Measurements from ENCODE around the gene SYCP2L.
"Not testable (repeated sequence)": the region's sequence is repeated elsewhere in the genome, so short reads cannot be mapped to it uniquely, and the experiment has no call there.

SYCP2L gene

DNA sequence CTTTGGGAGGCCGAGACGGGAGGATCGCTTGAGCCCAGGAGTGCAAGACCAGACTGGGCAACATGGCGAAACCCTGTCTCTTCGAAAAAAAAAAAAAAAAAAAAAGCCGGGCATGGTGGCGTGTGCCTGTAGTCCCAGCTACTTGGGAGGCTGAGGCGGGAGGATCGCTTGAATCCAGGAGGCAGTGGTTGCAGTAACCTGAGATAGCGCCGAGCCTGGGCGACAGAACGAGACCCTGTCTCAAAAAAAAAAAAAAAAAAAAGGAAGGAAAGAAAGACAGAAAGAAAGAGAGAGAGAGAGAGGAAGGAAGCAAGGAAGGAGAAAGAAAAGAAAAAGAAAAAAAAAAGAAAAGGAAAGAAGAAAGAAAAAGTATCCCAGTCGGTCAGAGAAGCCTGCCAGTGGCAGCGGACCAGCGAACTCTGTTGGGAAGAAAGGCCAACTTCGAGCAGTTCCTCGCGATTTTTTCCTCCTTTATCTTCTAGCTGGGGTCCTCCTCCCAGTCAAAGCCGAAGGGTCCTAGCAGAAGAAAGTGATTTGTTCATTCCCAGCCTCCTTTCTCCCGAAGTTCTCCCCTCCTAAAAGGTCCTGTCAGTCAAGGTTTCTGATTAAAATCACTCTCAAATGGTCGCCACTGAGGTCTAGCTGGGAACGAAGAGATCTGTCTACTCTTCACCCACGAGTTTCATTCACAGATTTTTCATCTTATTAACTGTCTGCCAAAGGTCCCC, 2.4 kb upstream of the SYCP2L start:
- Histone ChIP-seq H3K9ac (no peak overlapping the region), H3K4me1 (ENCODE audit: low read depth, poor library complexity, severe bottlenecking) (peaks cover 6% of the 10 kb centered on the region), H3K27ac (no peak overlapping the region), H2AFZ (ENCODE audit: low read depth) (no peak overlapping the region), H3K27me3 (ENCODE audit: insufficient read depth, low read depth) (no peaks in the 10 kb centered on the region), H3K4me3 (IDR thresholded peaks at IDR 0.05; ENCODE audit: insufficient read depth, low read depth, low read length) (no peak overlapping the region), H3K36me3 (ENCODE audit: insufficient read depth) (no peaks in the 10 kb centered on the region), H4K20me1 (ENCODE audit: insufficient read depth) (no peaks in the 10 kb centered on the region), H3K4me2 (no peak overlapping the region), H3K79me2 (ENCODE audit: insufficient read depth, low read depth) (no peaks in the 10 kb centered on the region)
- TF ChIP-seq, protein P1, sequence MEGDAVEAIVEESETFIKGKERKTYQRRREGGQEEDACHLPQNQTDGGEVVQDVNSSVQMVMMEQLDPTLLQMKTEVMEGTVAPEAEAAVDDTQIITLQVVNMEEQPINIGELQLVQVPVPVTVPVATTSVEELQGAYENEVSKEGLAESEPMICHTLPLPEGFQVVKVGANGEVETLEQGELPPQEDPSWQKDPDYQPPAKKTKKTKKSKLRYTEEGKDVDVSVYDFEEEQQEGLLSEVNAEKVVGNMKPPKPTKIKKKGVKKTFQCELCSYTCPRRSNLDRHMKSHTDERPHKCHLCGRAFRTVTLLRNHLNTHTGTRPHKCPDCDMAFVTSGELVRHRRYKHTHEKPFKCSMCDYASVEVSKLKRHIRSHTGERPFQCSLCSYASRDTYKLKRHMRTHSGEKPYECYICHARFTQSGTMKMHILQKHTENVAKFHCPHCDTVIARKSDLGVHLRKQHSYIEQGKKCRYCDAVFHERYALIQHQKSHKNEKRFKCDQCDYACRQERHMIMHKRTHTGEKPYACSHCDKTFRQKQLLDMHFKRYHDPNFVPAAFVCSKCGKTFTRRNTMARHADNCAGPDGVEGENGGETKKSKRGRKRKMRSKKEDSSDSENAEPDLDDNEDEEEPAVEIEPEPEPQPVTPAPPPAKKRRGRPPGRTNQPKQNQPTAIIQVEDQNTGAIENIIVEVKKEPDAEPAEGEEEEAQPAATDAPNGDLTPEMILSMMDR (conservative IDR thresholded peaks at IDR 0.05; ENCODE audit: low read depth, low read length): no peak

DNA sequence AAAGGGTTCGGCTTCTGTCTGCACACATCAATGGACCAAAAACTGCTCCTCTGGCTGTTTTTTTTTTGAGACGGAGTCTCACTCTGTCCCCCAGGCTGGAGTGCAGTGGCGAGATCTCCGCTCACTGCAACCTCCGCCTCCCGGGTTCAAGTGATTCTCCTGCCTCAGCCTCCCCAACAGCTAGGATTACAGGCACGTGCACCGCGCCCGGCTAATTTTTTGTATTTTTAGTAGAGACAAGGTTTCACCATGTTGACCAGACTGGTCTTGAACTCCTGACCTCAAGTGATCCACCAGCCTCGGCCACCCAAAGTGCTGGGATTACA, 524 bp upstream of the SYCP2L start:
- Histone ChIP-seq H3K9ac (peak overlapping the region; percentile 5; the same call in 1 of the 2 replicates), H3K4me1 (ENCODE audit: low read depth, poor library complexity, severe bottlenecking) (peaks cover 12% of the 10 kb centered on the region), H3K4me2 (peak overlapping the region; percentile 39), H2AFZ (ENCODE audit: low read depth) (peak overlapping the region; percentile 69)
- H3K27me3 ChIP-seq (ENCODE audit: insufficient read depth, low read depth); H3K79me2 ChIP-seq (ENCODE audit: insufficient read depth, low read depth); H4K20me1 ChIP-seq (ENCODE audit: insufficient read depth); H3K27ac ChIP-seq; H3K36me3 ChIP-seq (ENCODE audit: insufficient read depth); H3K4me3 ChIP-seq (IDR thresholded peaks at IDR 0.05; ENCODE audit: insufficient read depth, low read depth, low read length): not testable (repeated sequence)

DNA sequence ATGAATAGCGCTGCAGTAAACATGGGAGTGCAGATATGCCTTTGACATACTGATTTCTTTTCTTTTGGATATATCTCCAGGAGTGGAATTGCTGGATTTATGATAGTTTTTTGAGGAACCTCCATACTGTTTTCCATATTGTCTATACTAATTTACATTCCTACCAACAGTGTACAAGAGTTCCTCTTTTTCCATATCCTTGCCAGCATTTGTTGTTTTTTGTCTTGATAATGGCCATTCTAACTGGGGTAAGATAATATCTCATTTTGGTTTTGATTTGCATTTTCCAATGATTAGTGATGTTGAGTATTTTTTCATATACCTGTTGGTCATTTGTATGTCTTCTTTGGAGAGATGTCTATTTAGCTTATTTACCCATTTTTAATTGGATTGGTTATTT, 3.3 kb downstream of the SYCP2L start:
- Histone ChIP-seq H2AFZ (ENCODE audit: low read depth) (no peak overlapping the region), H3K27me3 (ENCODE audit: insufficient read depth, low read depth) (no peaks in the 10 kb centered on the region), H3K4me2 (no peak overlapping the region)

DNA sequence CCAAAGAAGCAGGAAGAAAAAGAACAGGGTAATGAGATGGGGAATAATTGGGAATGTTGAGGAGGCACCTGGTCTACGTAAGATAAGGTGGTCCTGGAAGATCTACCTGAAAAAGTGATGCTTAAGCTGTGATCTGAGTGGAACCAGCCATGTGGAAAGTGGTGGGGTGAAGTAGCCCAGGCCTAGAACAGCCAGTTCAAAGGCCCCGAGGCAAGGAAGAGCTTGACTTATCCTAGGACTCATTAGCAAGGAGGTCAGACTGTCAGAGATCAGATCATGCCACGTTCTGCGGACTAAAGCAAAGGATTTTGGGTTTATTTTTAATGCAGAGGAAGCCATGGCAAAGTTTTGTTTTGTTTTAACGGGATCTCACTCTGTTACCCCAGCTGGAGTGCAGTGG, 5.1 kb downstream of the SYCP2L start:
- Histone ChIP-seq H3K4me2 (no peak overlapping the region), H3K79me2 (ENCODE audit: insufficient read depth, low read depth) (no peaks in the 10 kb centered on the region), H3K27me3 (ENCODE audit: insufficient read depth, low read depth) (no peaks in the 10 kb centered on the region), H3K27ac (no peak overlapping the region), H4K20me1 (ENCODE audit: insufficient read depth) (no peaks in the 10 kb centered on the region), H3K36me3 (ENCODE audit: insufficient read depth) (no peaks in the 10 kb centered on the region), H3K9ac (no peak overlapping the region), H3K4me3 (IDR thresholded peaks at IDR 0.05; ENCODE audit: insufficient read depth, low read depth, low read length) (no peak overlapping the region), H3K4me1 (ENCODE audit: low read depth, poor library complexity, severe bottlenecking) (peaks cover 12% of the 10 kb centered on the region), H2AFZ (ENCODE audit: low read depth) (no peak overlapping the region)
- TF ChIP-seq, protein P1 (conservative IDR thresholded peaks at IDR 0.05; ENCODE audit: low read depth, low read length): no peak

More for the DNA sequence above, 3.3 kb downstream of the SYCP2L start:
- no peak overlapping the region for H3K27ac ChIP-seq
- no peak overlapping the region for H3K4me3 ChIP-seq (IDR thresholded peaks at IDR 0.05; ENCODE audit: insufficient read depth, low read depth, low read length)
- H3K36me3 ChIP-seq (ENCODE audit: insufficient read depth): no peaks in the 10 kb centered on the region
- no peaks in the 10 kb centered on the region for H3K79me2 ChIP-seq (ENCODE audit: insufficient read depth, low read depth)
- no peak overlapping the region for H3K9ac ChIP-seq
- TF ChIP-seq, protein P1 (conservative IDR thresholded peaks at IDR 0.05; ENCODE audit: low read depth, low read length): no peak
- H3K4me1 ChIP-seq (ENCODE audit: low read depth, poor library complexity, severe bottlenecking): peaks cover 12% of the 10 kb centered on the region
- no peaks in the 10 kb centered on the region for H4K20me1 ChIP-seq (ENCODE audit: insufficient read depth)

DNA sequence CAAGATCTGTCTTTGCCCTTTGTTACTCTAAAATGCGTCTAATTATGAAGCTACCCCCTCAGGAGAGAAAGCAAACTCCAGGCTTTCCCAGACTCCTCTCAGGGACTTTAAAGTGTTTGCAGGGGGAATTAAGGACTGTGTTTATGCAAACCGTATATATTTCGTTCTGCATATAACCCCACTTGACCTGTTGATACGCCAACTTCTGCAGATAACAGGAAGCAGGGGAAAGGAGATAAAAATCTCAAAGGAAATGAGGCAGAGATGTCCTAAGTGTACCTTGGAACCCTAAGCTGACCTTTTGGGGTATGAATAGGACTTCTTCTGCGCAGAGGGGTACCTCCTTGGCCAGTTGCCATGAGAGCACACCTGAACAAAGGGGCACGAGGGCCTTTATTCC, 8.1 kb downstream of the SYCP2L start:
- Histone ChIP-seq H3K27me3 (ENCODE audit: insufficient read depth, low read depth) (no peaks in the 10 kb centered on the region), H3K27ac (no peak overlapping the region), H3K79me2 (ENCODE audit: insufficient read depth, low read depth) (no peaks in the 10 kb centered on the region), H3K4me1 (ENCODE audit: low read depth, poor library complexity, severe bottlenecking) (peaks cover under 1% of the 10 kb centered on the region), H3K36me3 (ENCODE audit: insufficient read depth) (no peaks in the 10 kb centered on the region), H4K20me1 (ENCODE audit: insufficient read depth) (no peaks in the 10 kb centered on the region), H3K4me2 (no peak overlapping the region), H3K9ac (no peak overlapping the region), H2AFZ (ENCODE audit: low read depth) (no peak overlapping the region), H3K4me3 (IDR thresholded peaks at IDR 0.05; ENCODE audit: insufficient read depth, low read depth, low read length) (no peak overlapping the region)
- TF ChIP-seq, protein P1 (conservative IDR thresholded peaks at IDR 0.05; ENCODE audit: low read depth, low read length): no peak

All from KMS-11 (cell line).